ENCODE results near the gene GPR176. TPM values are rescaled to one million over a fixed set of nuclear protein-coding genes. Genes with fewer than 3 reads are reported as not detected.

The GPR176 gene
- total RNA-seq, 4 donors from 2014 or later = 4.3 to 15.0 (median 7.9) TPM

DNA sequence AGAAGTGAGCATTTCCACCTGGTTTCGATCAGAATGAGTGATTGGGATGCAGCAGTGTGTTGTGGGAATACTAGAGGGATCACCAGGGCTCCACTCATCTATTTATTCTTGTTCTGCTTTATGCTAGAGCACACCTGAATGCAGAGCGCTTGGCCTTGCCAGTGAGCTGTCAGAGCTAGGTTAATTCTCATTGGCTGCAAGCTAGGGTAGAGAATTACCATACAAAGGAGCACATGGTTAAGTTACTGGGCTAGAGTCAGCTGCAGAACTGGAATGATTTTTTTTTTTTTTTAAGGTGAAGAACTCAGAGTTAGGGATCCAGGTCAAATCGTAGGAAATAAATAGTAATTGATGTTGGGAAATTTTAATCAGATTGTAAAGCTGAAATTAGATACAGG is 22.7 kb upstream of the GPR176 start:
- 93 to 94% methylated on average over 3 of the region's 3 CpGs for WGBS, 2 donors
- Histone ChIP-seq H3K4me3 (replicated peaks in 1 of 3) (no peak overlapping the region), H3K27ac (no peak overlapping the region), H3K27me3 (no peaks in the 10 kb centered on the region), H3K36me3 (peaks cover 22 to 40% of the 10 kb centered on the region in 2 donors), H3K4me1 (peaks cover 7 to 24% of the 10 kb centered on the region in 2 donors), H3K9me3 (no peaks in the 10 kb centered on the region)
- TF ChIP-seq POLR2A (IDR thresholded peaks at IDR 0.05) = no peak
- TF ChIP-seq, protein P1, sequence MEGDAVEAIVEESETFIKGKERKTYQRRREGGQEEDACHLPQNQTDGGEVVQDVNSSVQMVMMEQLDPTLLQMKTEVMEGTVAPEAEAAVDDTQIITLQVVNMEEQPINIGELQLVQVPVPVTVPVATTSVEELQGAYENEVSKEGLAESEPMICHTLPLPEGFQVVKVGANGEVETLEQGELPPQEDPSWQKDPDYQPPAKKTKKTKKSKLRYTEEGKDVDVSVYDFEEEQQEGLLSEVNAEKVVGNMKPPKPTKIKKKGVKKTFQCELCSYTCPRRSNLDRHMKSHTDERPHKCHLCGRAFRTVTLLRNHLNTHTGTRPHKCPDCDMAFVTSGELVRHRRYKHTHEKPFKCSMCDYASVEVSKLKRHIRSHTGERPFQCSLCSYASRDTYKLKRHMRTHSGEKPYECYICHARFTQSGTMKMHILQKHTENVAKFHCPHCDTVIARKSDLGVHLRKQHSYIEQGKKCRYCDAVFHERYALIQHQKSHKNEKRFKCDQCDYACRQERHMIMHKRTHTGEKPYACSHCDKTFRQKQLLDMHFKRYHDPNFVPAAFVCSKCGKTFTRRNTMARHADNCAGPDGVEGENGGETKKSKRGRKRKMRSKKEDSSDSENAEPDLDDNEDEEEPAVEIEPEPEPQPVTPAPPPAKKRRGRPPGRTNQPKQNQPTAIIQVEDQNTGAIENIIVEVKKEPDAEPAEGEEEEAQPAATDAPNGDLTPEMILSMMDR (IDR thresholded peaks at IDR 0.05) = no peak
- no peak for DNase-seq
- intact Hi-C loops (cut with DNase I) = no loop called here

DNA sequence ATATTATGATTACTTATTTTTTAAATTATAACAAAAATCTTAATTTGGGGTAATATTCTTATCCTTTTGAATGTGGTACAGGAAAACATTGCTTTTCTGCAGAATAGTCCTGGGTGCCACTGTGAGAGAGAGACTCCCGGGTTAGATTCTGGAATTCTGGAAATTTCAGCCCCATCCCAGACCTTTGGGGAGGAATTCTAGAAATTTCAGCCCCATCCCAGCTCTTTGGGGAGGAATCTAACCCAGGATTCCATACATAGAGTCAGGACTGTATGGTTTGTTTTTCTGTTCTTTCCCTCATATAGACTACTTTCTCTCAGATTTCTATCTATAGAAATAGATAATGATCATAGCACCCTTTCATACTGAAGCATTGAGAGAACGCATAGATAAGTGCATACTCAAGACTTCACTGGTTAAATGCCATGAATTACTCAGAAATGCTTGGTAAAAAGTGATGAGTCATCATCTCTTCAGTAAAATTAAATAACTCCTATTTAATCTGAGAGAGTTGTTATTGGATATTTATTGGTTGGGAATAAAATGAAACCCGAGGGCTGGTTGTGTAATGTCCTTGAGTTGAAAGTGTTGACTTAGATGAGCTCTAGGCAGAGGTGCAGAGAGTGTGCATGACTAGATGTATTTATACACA is 22.2 kb upstream of the GPR176 start:
- WGBS, 2 donors = 78 to 83% methylated on average over 3 of the region's 3 CpGs

DNA sequence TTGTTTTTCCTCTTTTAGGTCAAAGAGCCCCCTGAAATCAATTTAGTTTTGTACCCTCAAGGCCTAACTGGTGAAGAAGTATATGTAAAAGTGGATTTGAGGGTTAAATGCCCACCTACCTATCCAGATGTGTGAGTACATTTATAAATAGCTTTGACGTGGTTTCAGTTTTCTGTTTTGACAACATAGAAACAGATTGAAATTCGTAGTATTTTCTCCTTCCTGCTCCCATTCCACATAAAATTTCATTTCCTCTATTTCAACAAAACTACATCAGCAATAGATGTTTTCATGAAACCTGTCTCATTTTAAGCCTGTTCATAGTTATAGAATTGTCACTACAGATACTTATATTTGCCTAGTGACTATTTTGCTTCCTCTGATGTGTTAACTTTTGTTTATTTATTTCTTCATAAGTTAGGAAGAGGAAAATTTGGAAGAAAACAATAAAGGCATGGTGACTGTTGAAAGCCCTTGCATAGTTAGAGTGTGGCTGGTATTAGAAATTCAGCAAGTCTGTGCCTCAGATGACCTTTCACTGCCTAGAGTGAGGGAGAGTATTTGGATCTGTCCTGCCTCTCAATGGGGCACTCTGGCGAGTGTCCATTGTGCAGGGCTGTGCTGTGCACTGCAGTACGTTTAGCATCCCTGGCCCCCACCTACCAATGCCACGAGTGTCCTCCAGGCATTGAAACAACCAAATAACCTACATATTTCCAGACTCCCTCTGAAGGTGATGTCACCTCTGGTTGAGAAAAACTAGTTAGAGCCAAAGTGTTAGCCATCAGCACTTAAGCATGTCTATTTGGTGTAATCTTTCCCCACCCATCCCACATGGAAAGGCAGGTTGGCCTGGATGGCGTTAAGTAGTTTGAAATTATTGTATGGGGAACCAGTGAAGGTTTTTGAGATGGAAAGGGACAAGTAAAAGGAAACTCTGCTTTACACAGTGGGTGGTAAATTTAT is 19.7 kb upstream of the GPR176 start:
- DNase-seq = no peak
- Histone ChIP-seq H3K27ac (peak overlapping the region in 1 of 3 donors; percentile 20), H3K36me3 (peaks cover 4 to 22% of the 10 kb centered on the region in 2 donors), H3K4me3 (replicated peaks in 1 of 3) (no peak overlapping the region), H3K27me3 (no peaks in the 10 kb centered on the region), H3K9me3 (no peaks in the 10 kb centered on the region), H3K4me1 (peaks cover 10 to 43% of the 10 kb centered on the region in 2 donors)
- WGBS, 2 donors = 77 to 78% methylated on average over 6 of the region's 6 CpGs
- intact Hi-C loops (cut with DNase I) = no loop called here
- TF ChIP-seq, protein P1 (IDR thresholded peaks at IDR 0.05) = no peak
- no peak for TF ChIP-seq POLR2A (IDR thresholded peaks at IDR 0.05)

More for the DNA sequence above, 22.2 kb upstream of the GPR176 start:
- H3K36me3 ChIP-seq = peaks cover 22 to 36% of the 10 kb centered on the region in 2 donors
- TF ChIP-seq, protein P1 (IDR thresholded peaks at IDR 0.05) = no peak
- TF ChIP-seq POLR2A (IDR thresholded peaks at IDR 0.05) = no peak
- no peak overlapping the region for H3K27ac ChIP-seq
- no peaks in the 10 kb centered on the region for H3K9me3 ChIP-seq
- intact Hi-C loops (cut with DNase I) = no loop called here
- H3K4me1 ChIP-seq = peaks cover 1 to 25% of the 10 kb centered on the region in 2 donors
- H3K27me3 ChIP-seq = no peaks in the 10 kb centered on the region
- no peak for DNase-seq
- H3K4me3 ChIP-seq (replicated peaks in 1 of 3) = no peak overlapping the region

DNA sequence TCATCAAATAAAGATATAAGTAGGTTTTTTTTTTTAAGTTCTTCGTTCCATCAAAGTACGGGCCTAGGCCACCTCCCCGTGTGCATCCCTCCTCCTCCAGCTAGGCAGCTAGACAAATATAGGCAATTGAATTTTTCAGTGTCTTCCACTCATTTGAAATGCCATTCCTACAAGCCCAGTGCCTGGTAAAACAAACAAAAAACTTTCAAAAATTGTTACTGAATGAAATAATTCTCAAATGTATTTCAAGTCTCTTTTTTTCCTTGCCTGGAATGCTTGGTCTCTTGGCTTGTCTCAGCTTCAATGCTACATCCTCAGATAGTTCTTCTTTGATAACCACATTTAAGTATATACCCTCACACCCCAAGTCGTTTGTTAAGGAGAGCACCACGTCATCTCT is 17.6 kb upstream of the GPR176 start:
- no peak overlapping the region for H3K27ac ChIP-seq
- WGBS, 2 donors = 85% methylated on average over 5 of the region's 5 CpGs
- no peak for DNase-seq
- no peaks in the 10 kb centered on the region for H3K27me3 ChIP-seq
- H3K4me1 ChIP-seq = peaks cover 14 to 44% of the 10 kb centered on the region in 2 donors
- peaks cover 0 to 11% of the 10 kb centered on the region in 2 donors for H3K36me3 ChIP-seq
- H3K9me3 ChIP-seq = no peaks in the 10 kb centered on the region
- H3K4me3 ChIP-seq (replicated peaks in 1 of 3) = no peak overlapping the region
- TF ChIP-seq, protein P1 (IDR thresholded peaks at IDR 0.05) = no peak
- TF ChIP-seq POLR2A (IDR thresholded peaks at IDR 0.05) = no peak
- intact Hi-C loops (cut with DNase I) = no loop called here

All from thyroid gland (tissue), 4 donors.